Naive thymus-derived CD8-positive, alpha-beta T cell (primary cell): ENCODE measurements around the gene CACNB3. TPM values are rescaled to one million over a fixed set of nuclear protein-coding genes. Genes with fewer than 3 reads are reported as not detected.
"Not testable (repeated sequence)": the region's sequence is repeated elsewhere in the genome, so short reads cannot be mapped to it uniquely, and the experiment has no call there.

Source experiments
- ATAC-seq, 2 donors: fragments of 150-1000 bp; cut with Tn5 transposase in 1 of 2; sonication (Bioruptor Pico), chemical (Tn5 transposase) in 1 of 2; 1 replicate in 1 of 2; 2 replicates in 1 of 2; pipeline ENCODE4 v1.10.0; 2021; ENCODE audit warnings: mild to moderate bottlenecking in 2 of 2, moderate library complexity in 2 of 2
- POLR2A ChIA-PET: fragments of 350-600 bp; sonication (Branson Sonifier 250); formaldehyde crosslinking; loops from one replicate; lab custom pipeline; 2021; ENCODE audit warnings: antibody characterized with exemption; lab: Charles Lee
- DNase-seq, 10 donors: peaks; one replicate each; pipeline versions ENCODE4 v3.0.0 to v3.0.0-alpha.2; 2020 to 2022
- H3K27ac Mint-ChIP-seq, 10 donors: one replicate each; pipeline ENCODE4 v1.8.0; 2020 to 2022; ENCODE audit warnings: mild to moderate bottlenecking in 10 of 10, mixed read lengths in 10 of 10, moderate library complexity in 4 of 10, inconsistent platforms in 1 of 10
- H3K27me3 Mint-ChIP-seq, 5 donors: one replicate each; pipeline ENCODE4 v1.8.0; 2021 to 2022; ENCODE audit warnings: mixed read lengths in 5 of 5
- H3K36me3 Mint-ChIP-seq, 3 donors: one replicate each; pipeline ENCODE4 v1.8.0; 2020 to 2022; ENCODE audit warnings: mixed read lengths in 3 of 3, mild to moderate bottlenecking in 2 of 3, inconsistent platforms in 1 of 3
- H3K4me1 Mint-ChIP-seq, 4 donors: one replicate each; pipeline ENCODE4 v1.8.0; 2021 to 2022; ENCODE audit warnings: mixed read lengths in 4 of 4
- H3K4me3 Mint-ChIP-seq, 10 donors: one replicate each; pipeline ENCODE4 v1.8.0; 2020 to 2022; ENCODE audit warnings: mild to moderate bottlenecking in 10 of 10, mixed read lengths in 10 of 10, moderate library complexity in 6 of 10, inconsistent platforms in 1 of 10
- H3K9me3 Mint-ChIP-seq, 9 donors: one replicate each; pipeline ENCODE4 v1.8.0; 2020 to 2022; ENCODE audit warnings: mixed read lengths in 9 of 9, mild to moderate bottlenecking in 3 of 9, inconsistent platforms in 1 of 9, moderate library complexity in 1 of 9
- polyA plus RNA-seq, 3 donors: library from polyadenylated mRNA; unstranded; fragments of 300-500 nt; fragmentation: Illumina TruSeq; gene quantifications; one replicate each; pipeline ENCODE4 v1.2.3, GENCODE V29; 2021
- total RNA-seq, 8 experiments: library from RNA in 2 of 8; stranded (reverse) in 2 of 8; gene quantifications; one replicate each; pipeline ENCODE4 v1.2.3 and lab custom pipeline; 2021 to 2026

The CACNB3 gene
- total and polyA plus RNA-seq, 5 experiments from 2014 or later = 0.19 to 3.3 (median 0.52) TPM

DNA sequence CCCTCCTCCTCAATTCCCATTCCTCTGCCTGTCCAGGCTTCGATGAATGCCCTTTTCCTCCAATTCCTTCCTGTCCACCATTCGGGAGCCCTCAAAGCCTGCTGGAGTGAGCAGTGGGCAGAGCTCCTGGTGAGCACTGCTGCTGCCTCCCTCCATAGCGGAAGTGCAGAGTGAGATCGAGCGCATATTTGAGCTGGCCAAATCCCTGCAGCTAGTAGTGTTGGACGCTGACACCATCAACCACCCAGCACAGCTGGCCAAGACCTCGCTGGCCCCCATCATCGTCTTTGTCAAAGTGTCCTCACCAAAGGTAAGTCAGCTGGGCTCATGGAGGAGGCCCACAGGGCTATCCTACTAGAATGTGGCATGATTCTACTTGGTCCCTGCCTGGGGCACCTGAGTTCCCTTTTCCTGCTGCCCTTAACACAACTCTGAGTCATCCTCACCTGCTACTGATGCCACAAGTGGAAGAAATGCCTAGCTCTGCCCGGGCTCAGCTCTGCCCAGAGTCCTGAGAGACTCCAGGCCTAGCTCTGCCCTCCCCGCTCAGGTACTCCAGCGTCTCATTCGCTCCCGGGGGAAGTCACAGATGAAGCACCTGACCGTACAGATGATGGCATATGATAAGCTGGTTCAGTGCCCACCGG, 8.0 kb downstream of the CACNB3 start:
- Mint-ChIP-seq H3K4me3 (no peak overlapping the region), H3K27me3 (no peaks in the 10 kb centered on the region), H3K36me3 (peaks cover 4 to 31% (median 7%) of the 10 kb centered on the region in 3 donors), H3K4me1 (peaks cover 0 to 7% (median 2%) of the 10 kb centered on the region in 4 donors), H3K9me3 (no peaks in the 10 kb centered on the region), H3K27ac (peak overlapping the region in 3 of 10 donors; percentile 3 to 64 (median 35))
- no peak for ATAC-seq
- DNase-seq = no peak
- POLR2A ChIA-PET = interaction anchor here (0.8 kb wide), 1 partner anchor 11 kb away, joined by 3 read pairs; no protein-coding TSS in a partner anchor

DNA sequence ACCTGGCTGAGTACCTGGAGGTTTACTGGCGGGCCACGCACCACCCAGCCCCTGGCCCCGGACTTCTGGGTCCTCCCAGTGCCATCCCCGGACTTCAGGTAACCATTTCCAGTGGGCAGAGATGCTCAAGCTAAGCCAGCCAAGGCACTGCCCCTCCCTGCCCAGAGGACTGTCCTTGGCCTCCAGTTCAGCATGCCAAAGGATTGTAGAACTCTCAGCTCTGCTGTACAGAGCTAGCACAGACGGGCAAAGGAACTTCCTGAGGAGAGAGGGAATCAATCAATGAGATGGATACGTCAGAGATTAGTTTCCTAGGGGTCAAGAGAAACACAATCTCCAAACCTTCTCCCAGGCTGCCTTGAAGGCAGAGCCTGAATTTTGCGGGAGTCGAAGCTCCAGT, 8.7 kb downstream of the CACNB3 start:
- H3K36me3 Mint-ChIP-seq = peaks cover 5 to 38% (median 9%) of the 10 kb centered on the region in 3 donors
- no peaks in the 10 kb centered on the region for H3K9me3 Mint-ChIP-seq
- ATAC-seq (no peak), DNase-seq (no peak)
- POLR2A ChIA-PET = interaction anchor here (0.8 kb wide), 1 partner anchor 12 kb away, joined by 3 read pairs; no protein-coding TSS in a partner anchor
- no peak overlapping the region for H3K27ac Mint-ChIP-seq
- no peak overlapping the region for H3K4me3 Mint-ChIP-seq
- no peaks in the 10 kb centered on the region for H3K27me3 Mint-ChIP-seq
- H3K4me1 Mint-ChIP-seq = peaks cover 0 to 7% (median 2%) of the 10 kb centered on the region in 4 donors

DNA sequence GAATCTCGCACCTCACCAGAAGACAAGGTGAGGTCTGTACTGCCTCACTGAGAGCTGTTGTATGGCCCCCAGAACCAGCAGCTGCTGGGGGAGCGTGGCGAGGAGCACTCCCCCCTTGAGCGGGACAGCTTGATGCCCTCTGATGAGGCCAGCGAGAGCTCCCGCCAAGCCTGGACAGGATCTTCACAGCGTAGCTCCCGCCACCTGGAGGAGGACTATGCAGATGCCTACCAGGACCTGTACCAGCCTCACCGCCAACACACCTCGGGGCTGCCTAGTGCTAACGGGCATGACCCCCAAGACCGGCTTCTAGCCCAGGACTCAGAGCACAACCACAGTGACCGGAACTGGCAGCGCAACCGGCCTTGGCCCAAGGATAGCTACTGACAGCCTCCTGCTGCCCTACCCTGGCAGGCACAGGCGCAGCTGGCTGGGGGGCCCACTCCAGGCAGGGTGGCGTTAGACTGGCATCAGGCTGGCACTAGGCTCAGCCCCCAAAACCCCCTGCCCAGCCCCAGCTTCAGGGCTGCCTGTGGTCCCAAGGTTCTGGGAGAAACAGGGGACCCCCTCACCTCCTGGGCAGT, 9.3 kb downstream of the CACNB3 start:
- no peaks in the 10 kb centered on the region for H3K27me3 Mint-ChIP-seq
- peaks cover 5 to 44% (median 14%) of the 10 kb centered on the region in 3 donors for H3K36me3 Mint-ChIP-seq
- H3K4me1 Mint-ChIP-seq = peaks cover 0 to 4% (median 2%) of the 10 kb centered on the region in 4 donors
- ATAC-seq (no peak), DNase-seq (no peak)
- peak overlapping the region in 1 of 10 donors; percentile 17 for H3K27ac Mint-ChIP-seq
- H3K9me3 Mint-ChIP-seq = no peaks in the 10 kb centered on the region
- no peak overlapping the region for H3K4me3 Mint-ChIP-seq
- POLR2A ChIA-PET = no interaction called here

DNA sequence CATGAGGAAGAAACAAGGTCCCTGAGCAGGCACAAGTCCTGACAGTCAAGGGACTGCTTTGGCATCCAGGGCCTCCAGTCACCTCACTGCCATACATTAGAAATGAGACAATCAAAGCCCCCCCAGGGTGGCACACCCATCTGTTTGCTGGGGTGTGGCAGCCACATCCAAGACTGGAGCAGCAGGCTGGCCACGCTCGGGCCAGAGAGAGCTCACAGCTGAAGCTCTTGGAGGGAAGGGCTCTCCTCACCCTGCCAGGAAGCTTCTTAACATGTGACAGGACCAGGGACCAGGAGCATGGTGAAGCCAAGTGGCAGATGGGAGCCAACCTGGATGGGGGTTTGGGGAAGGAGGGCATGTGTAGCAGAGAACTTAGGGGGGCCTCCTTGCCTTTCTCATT, 10.0 kb downstream of the CACNB3 start:
- Mint-ChIP-seq H3K4me1 (peaks cover 0 to 4% (median 2%) of the 10 kb centered on the region in 4 donors), H3K27ac (peak overlapping the region in 2 of 10 donors; percentile 32 to 33), H3K27me3 (no peaks in the 10 kb centered on the region), H3K4me3 (no peak overlapping the region), H3K36me3 (peaks cover 5 to 51% (median 16%) of the 10 kb centered on the region in 3 donors), H3K9me3 (no peaks in the 10 kb centered on the region)
- DNase-seq (no peak), ATAC-seq (no peak)
- POLR2A ChIA-PET = no interaction called here

DNA sequence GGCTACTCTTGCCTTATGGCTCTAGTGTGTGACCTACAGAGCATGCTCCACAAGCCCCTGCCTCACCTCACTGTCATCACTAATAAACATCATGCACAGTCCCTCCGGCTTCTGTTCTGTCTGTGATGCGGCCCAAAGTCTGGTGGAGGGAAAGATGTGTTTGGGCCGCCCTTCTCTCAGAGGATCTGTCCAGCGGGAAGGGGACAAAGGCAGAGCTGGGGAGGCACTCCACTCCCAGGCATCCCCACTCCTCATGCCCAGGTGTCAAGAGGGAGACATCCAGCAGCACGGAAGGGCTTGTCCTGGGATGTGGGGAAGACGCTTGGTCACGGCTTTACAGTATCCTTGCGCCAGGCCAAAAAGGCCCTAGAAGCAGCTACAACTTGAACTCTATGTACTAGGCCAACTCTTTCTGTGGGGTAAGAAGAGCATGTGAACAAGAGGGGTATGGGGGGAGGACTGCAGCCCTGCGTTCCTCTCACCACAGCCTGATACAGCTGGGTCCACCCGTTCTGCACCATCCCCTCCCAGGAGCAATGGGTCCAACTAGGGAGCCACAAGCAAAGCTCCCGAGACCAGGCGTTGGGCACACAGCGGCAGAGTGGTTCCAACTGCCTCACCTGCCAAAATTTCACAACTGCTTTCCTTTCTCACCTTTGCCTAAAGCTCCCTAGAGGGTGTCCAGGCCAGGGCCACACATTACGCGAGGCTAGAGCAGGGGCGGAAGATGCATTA, 10.7 kb downstream of the CACNB3 start:
- H3K36me3 Mint-ChIP-seq = peaks cover 5 to 58% (median 19%) of the 10 kb centered on the region in 3 donors
- H3K9me3 Mint-ChIP-seq = no peaks in the 10 kb centered on the region
- POLR2A ChIA-PET = no interaction called here
- peak overlapping the region in 3 of 10 donors; percentile 8 to 40 (median 32) for H3K27ac Mint-ChIP-seq
- H3K4me1 Mint-ChIP-seq = peaks cover 0 to 4% (median 2%) of the 10 kb centered on the region in 4 donors
- H3K27me3 Mint-ChIP-seq = no peaks in the 10 kb centered on the region
- peak in 1 of 10 donors; percentile 26 for DNase-seq
- no peak for ATAC-seq
- peak overlapping the region in 1 of 10 donors; percentile 19 for H3K4me3 Mint-ChIP-seq

DNA sequence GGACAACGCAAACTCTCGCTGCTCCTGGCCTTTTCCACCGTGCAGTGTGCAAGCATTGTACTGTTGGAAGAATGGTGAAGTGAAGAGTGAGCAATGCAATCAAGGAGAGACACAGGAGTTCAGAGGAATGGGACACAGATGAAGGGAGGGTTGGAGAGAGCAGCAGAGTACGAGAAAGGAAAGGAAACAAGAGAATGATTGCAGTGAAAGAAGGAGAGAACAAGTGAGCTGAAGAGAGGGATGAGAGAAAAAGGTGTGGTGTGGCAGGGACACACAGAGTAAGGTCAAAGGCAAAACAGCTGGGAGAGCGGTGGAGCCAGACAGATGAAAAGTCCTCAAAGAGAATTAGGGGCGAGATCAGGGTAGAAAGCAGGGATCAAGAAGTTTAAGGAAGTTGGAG, 13.0 kb downstream of the CACNB3 start:
- ATAC-seq = no peak
- H3K27me3 Mint-ChIP-seq = no peaks in the 10 kb centered on the region
- POLR2A ChIA-PET = interaction anchor here (0.5 to 1.1 kb wide), 2 partner anchors 15 to 40 kb away, joined by 3 to 4 read pairs; no protein-coding TSS in a partner anchor
- H3K27ac Mint-ChIP-seq = peak overlapping the region in 3 of 10 donors; percentile 24 to 71 (median 43)
- H3K36me3 Mint-ChIP-seq = peaks cover 5 to 81% (median 25%) of the 10 kb centered on the region in 3 donors
- H3K4me3 Mint-ChIP-seq = no peak overlapping the region
- no peak for DNase-seq
- H3K4me1 Mint-ChIP-seq = peaks cover 0 to 3% (median under 1%) of the 10 kb centered on the region in 4 donors
- no peaks in the 10 kb centered on the region for H3K9me3 Mint-ChIP-seq

DNA sequence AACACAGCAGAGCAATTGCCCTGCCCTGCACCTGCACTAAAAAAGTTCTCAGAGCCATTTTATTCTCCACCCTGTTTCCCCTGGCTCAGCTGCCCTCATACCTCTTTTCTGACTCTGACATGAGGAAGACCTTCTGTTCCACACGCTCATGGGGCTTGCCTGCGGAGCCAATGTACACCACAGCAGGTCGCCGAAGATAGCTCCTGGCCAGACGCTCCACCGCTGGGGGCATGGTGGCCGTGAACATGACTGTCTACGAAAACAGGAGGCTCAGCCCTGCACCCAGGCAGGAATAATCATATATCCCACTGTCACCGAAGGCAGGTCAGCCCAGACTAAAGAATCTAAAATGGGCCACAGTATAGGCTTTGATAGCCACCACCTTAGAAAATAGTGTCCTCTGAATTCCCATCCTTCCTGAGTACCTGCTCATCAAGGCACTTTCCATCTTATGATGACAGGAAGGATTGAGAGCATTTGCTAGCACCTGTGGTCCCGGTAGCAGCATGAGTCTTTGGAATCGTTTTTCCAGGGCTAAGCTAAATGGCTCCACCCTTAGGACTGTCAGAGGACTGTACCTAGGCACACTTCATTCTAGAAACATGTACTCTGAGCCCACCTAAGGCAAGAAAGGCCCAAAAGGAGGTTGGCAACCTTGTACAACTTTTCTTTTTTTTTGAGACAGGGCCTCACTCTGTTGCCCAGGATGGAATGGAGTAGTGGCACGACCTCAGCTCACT, 14.2 kb downstream of the CACNB3 start:
- H3K27ac Mint-ChIP-seq = no peak overlapping the region
- ATAC-seq (no peak), DNase-seq (peak in 1 of 10 donors; percentile 37)
- H3K4me3 Mint-ChIP-seq = no peak overlapping the region
- H3K4me1 Mint-ChIP-seq = peaks cover 0 to 3% (median under 1%) of the 10 kb centered on the region in 4 donors
- POLR2A ChIA-PET = no interaction called here
- H3K27me3 Mint-ChIP-seq = no peaks in the 10 kb centered on the region
- no peaks in the 10 kb centered on the region for H3K9me3 Mint-ChIP-seq
- peaks cover 5 to 93% (median 31%) of the 10 kb centered on the region in 3 donors for H3K36me3 Mint-ChIP-seq

DNA sequence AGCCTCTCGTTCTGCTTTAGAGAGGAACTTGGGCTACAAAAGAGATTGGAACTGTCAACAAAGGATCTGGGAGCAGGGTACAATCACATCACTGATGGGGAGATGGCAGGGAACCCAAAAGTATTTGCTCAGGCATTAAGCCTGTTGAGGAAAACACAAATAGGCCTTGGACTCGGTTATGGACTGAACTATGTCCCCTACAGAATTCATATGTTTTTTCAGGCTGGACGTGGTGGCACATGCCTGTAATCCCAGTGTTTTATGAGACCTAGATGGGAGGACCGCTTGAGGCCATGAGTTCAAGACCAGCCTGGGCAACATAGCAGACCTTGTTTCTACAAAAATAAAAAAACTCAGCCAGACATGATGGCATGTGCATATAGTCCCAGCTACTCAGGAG, 19.8 kb downstream of the CACNB3 start:
- DNase-seq = no peak
- POLR2A ChIA-PET = no interaction called here
- H3K4me1 Mint-ChIP-seq = no peaks in the 10 kb centered on the region
- no peaks in the 10 kb centered on the region for H3K9me3 Mint-ChIP-seq
- peak overlapping the region in 1 of 10 donors; percentile 26 for H3K27ac Mint-ChIP-seq
- H3K4me3 Mint-ChIP-seq = no peak overlapping the region
- no peak for ATAC-seq
- peaks cover 0 to 88% (median 22%) of the 10 kb centered on the region in 3 donors for H3K36me3 Mint-ChIP-seq
- no peaks in the 10 kb centered on the region for H3K27me3 Mint-ChIP-seq

DNA sequence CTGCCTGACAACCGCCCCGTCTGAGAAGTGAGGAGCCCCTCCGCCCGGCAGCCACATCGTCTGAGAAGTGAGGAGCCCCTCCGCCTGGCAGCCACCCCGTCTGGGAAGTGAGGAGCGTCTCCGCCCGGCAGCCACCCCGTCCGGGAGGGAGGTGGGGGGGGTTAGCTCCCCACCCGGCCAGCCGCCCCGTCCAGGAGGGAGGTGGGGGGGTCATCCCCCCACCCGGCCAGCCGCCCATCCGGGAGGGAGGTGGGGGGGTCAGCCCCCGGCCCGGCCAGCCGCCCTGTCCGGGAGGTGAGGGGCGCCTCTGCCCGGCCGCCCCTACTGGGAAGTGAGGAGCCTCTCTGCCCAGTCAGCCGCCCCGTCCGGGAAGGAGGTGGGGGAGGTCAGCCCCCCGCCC, 23.7 kb downstream of the CACNB3 start:
- H3K27ac Mint-ChIP-seq, H3K4me3 Mint-ChIP-seq, POLR2A ChIA-PET, H3K9me3 Mint-ChIP-seq, DNase-seq, H3K27me3 Mint-ChIP-seq, ATAC-seq: not testable (repeated sequence)
- Mint-ChIP-seq H3K4me1 (peaks cover 0 to 13% (median 7%) of the 10 kb centered on the region in 4 donors), H3K36me3 (peaks cover 0 to 81% (median 13%) of the 10 kb centered on the region in 3 donors)

DNA sequence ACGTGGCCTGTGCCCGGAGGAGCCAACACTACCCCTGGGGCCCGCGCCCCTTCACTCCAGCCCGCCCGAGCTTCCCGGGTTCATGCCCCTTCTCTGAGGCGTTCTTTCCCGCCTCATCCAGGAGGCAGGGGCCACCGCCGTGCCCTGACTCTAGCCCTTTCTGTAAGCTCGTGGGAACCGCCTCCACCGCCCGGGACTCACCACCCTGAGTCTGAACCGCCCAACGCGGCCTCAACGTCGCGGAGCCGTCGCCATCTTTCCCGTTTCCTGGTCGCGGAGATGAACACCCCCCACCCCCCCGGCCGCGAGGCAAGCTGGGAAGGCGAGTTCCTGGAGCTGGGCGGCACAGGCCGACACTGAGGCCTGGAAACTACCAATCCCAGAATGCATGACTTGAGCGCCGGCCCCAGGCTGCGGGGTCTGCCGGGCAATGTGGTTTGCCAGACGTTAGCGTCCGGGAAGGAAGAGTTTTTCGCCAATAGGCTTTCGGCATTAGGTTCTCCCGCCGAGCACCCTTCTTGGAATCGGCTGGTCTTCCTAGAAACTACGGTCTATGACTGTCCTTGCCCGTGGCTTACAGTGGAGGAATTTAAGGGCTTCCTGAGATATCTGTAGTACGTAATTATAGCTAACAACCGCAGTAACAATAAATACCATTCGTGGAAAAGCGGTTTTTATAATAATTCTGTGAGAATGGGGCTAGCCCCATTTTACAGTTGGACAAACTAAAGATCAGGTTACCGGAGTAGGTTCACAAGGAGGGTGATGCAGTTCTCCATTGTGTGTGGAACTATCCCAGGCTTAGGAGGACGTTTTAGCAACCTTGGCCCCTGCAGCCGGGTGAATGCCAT, 33.8 kb downstream of the CACNB3 start, which contains the start of gene DDX23:
DDX23 (minus strand) TSS at position 281 of the 851 bp plus-strand sequence. CDS start 6,381 bp downstream, outside the sequence.
- H3K27me3 Mint-ChIP-seq = no peaks in the 10 kb centered on the region
- DNase-seq = peak; percentile 81 to 95 (median 89)
- no peaks in the 10 kb centered on the region for H3K9me3 Mint-ChIP-seq
- ATAC-seq = peak; percentile 93
- H3K36me3 Mint-ChIP-seq = peaks cover 0 to 27% (median 3%) of the 10 kb centered on the region in 3 donors
- peaks cover 25 to 44% (median 39%) of the 10 kb centered on the region in 4 donors for H3K4me1 Mint-ChIP-seq
- H3K4me3 Mint-ChIP-seq = peak within 1 kb of the TSS; percentile 89 to 99 (median 96)
- peak within 1 kb of the TSS; percentile 90 to 99 (median 96) for H3K27ac Mint-ChIP-seq
- POLR2A ChIA-PET = interaction anchor here (0.5 to 4.1 kb wide), 49 partner anchors 9 to 1039 kb away, joined by 3 to 47 read pairs (median 4); partner anchors contain the start of genes ARF3, FKBP11, KMT2D and LMBR1L
